GM23248 (cell line): ENCODE measurements around the gene ABCE1. TPM values are rescaled to one million over a fixed set of nuclear protein-coding genes. Genes with fewer than 3 reads are reported as not detected.

Experiments
- DNase-seq: peaks from one replicate; pipeline ENCODE4 v3.0.0-alpha.2; 2015
- H2AFZ ChIP-seq: fragments of 200-600 bp; sonication (generic); 2 replicates; pipeline ENCODE4 v1.6.1; 2016; ENCODE audit warnings: antibody characterized with exemption
- H3F3A ChIP-seq: fragments of 200-600 bp; sonication (generic); 2 replicates; pipeline ENCODE4 v1.6.1; 2016; ENCODE audit warnings: mild to moderate bottlenecking, antibody characterized with exemption, mixed run types; ENCODE audit not compliant: insufficient read depth
- H3K27ac ChIP-seq: fragments of 200-600 bp; sonication (generic); 2 replicates; pipeline ENCODE4 v1.5.1; 2016; ENCODE audit warnings: mild to moderate bottlenecking
- H3K27me3 ChIP-seq: fragments of 200-600 bp; sonication (generic); replicated peaks from 2 replicates; pipeline ENCODE4 v1.6.1; 2016; ENCODE audit warnings: mild to moderate bottlenecking; ENCODE audit not compliant: insufficient read depth
- H3K36me3 ChIP-seq: fragments of 200-600 bp; sonication (generic); 2 replicates; pipeline ENCODE4 v1.6.1; 2016; ENCODE audit warnings: low read depth, mild to moderate bottlenecking
- H3K4me1 ChIP-seq: fragments of 200-600 bp; sonication (generic); 2 replicates; pipeline ENCODE4 v1.6.1; 2016; ENCODE audit warnings: mild to moderate bottlenecking; ENCODE audit not compliant: insufficient read depth
- H3K4me2 ChIP-seq: fragments of 200-600 bp; sonication (generic); one replicate; pipeline ENCODE4 v1.6.1; 2016; ENCODE audit warnings: mild to moderate bottlenecking; ENCODE audit not compliant: unreplicated experiment
- H3K4me3 ChIP-seq: fragments of 200-600 bp; sonication (generic); 2 replicates; pipeline ENCODE4 v1.5.1; 2016; ENCODE audit warnings: mild to moderate bottlenecking
- H3K79me2 ChIP-seq: fragments of 200-600 bp; sonication (generic); 2 replicates; pipeline ENCODE4 v1.6.1; 2016; ENCODE audit warnings: mild to moderate bottlenecking; ENCODE audit not compliant: insufficient read depth
- H3K9ac ChIP-seq: fragments of 200-600 bp; sonication (generic); 2 replicates; pipeline ENCODE4 v1.6.1; 2016; ENCODE audit warnings: mild to moderate bottlenecking
- H3K9me2 ChIP-seq: fragments of 200-600 bp; sonication (generic); 2 replicates; pipeline ENCODE4 v1.6.1; 2016; ENCODE audit warnings: mixed run types, mild to moderate bottlenecking, moderate library complexity; ENCODE audit not compliant: insufficient read depth
- H3K9me3 ChIP-seq: fragments of 200-600 bp; sonication (generic); one replicate; pipeline ENCODE4 v1.6.1; 2017; ENCODE audit warnings: low read depth
- H4K20me1 ChIP-seq: fragments of 200-600 bp; sonication (generic); 2 replicates; pipeline ENCODE4 v1.6.0; 2016; ENCODE audit not compliant: insufficient read depth
- EZH2 ChIP-seq: fragments of 200-600 bp; sonication (generic); IDR thresholded peaks from 2 replicates; pipeline ENCODE4 v1.6.1; 2018; ENCODE audit warnings: antibody characterized with exemption, mild to moderate bottlenecking; ENCODE audit not compliant: insufficient read depth, poor library complexity, severe bottlenecking
- EZH2phosphoT487 ChIP-seq: fragments of 200-600 bp; sonication (generic); IDR thresholded peaks from 2 replicates; pipeline ENCODE4 v1.6.1; 2018; ENCODE audit warnings: antibody characterized with exemption, moderate library complexity, mild to moderate bottlenecking, low read depth; ENCODE audit not compliant: insufficient read depth
- WGBS, 2 experiments: methylation state at CpG; one replicate each; pipeline ENCODE4 v1.1.6; 2015 to 2017; ENCODE audit warnings: low lambda C conversion rate in 2 of 2, low coverage in 1 of 2; ENCODE audit errors: missing lambda C conversion rate in 2 of 2; 5-methylcytosine and 5-hydroxymethylcytosine counted together
- in situ Hi-C: fragments of 300-500 bp; cut with MboI; formaldehyde crosslinking; loops from 2 replicates; pipeline ENCODE4 v1.15.0; 2020
- polyA plus RNA-seq: library from polyadenylated mRNA; unstranded; fragments of >200 nt; fragmentation: Nextera tagmentation; extraction: Ambion mirVana; gene quantifications from 2 replicates; pipeline ENCODE4 v1.2.1, GENCODE V29; 2016
- total RNA-seq: library from RNA; depleted of rRNA; stranded (reverse); fragments of >200 nt; shearing (Covaris generic); gene quantifications from 2 replicates; pipeline ENCODE4 v1.2.3, GENCODE V29; 2014

The ABCE1 gene
- total and polyA plus RNA-seq, 2 experiments from 2014 or later: 65.5 to 130 TPM

- no peak for DNase-seq
- H3K4me2 ChIP-seq: no peak overlapping the region
- in situ Hi-C loops: no loop called here
Measured at GRCh38 chr4:145148980-145149379, 50.9 kb downstream of the ABCE1 start.

GRCh38 chr4:145153181-145153903, 55.2 kb downstream of the ABCE1 start:
- no peaks in the 10 kb centered on the region for H4K20me1 ChIP-seq
- no peak for DNase-seq
- in situ Hi-C loops: no loop called here
- peaks cover 44% of the 10 kb centered on the region for H3K36me3 ChIP-seq
- no peak overlapping the region for H2AFZ ChIP-seq
- no peak overlapping the region for H3K9ac ChIP-seq
- peaks cover 15% of the 10 kb centered on the region for H3K79me2 ChIP-seq
- H3K4me3 ChIP-seq: no peak overlapping the region
- WGBS, 2 experiments: 97 to 100% methylated on average over 2 of the region's 2 CpGs
- no peak overlapping the region for H3K4me2 ChIP-seq
- TF ChIP-seq EZH2phosphoT487: no peak
- no peak for TF ChIP-seq EZH2
- no peak overlapping the region for H3K27ac ChIP-seq
- no peaks in the 10 kb centered on the region for H3K27me3 ChIP-seq
- no peaks in the 10 kb centered on the region for H3K4me1 ChIP-seq
- H3F3A ChIP-seq: no peaks in the 10 kb centered on the region
- H3K9me2 ChIP-seq: no peaks in the 10 kb centered on the region
- no peaks in the 10 kb centered on the region for H3K9me3 ChIP-seq

More at GRCh38 chr4:145148980-145149379, 50.9 kb downstream of the ABCE1 start:
- TF ChIP-seq EZH2: no peak
- no peak for TF ChIP-seq EZH2phosphoT487
- Histone ChIP-seq H3K27ac (no peak overlapping the region), H3F3A (no peaks in the 10 kb centered on the region; the same call in 1 of the 2 replicates), H3K27me3 (no peaks in the 10 kb centered on the region), H3K4me3 (no peak overlapping the region), H3K4me1 (no peaks in the 10 kb centered on the region), H3K9me3 (no peaks in the 10 kb centered on the region), H3K36me3 (peaks cover 61% of the 10 kb centered on the region), H3K9me2 (no peaks in the 10 kb centered on the region), H2AFZ (no peak overlapping the region), H3K79me2 (peaks cover 7% of the 10 kb centered on the region; the same call in 1 of the 2 replicates), H3K9ac (no peak overlapping the region), H4K20me1 (no peaks in the 10 kb centered on the region)
- WGBS, 2 experiments: 98% methylated on average over 3 of the region's 3 CpGs

- TF ChIP-seq EZH2: no peak
- TF ChIP-seq EZH2phosphoT487: no peak
- no peak overlapping the region for H2AFZ ChIP-seq
Measured at GRCh38 chr4:145153904-145154298, 55.8 kb downstream of the ABCE1 start.

GRCh38 chr4:145154573-145154972, 56.5 kb downstream of the ABCE1 start:
- Histone ChIP-seq H3K27ac (no peak overlapping the region), H3K4me2 (no peak overlapping the region), H3F3A (no peaks in the 10 kb centered on the region), H3K4me1 (no peaks in the 10 kb centered on the region), H3K9me2 (no peaks in the 10 kb centered on the region), H3K9me3 (no peaks in the 10 kb centered on the region), H4K20me1 (no peaks in the 10 kb centered on the region), H3K79me2 (peaks cover 19% of the 10 kb centered on the region), H3K9ac (no peak overlapping the region), H3K36me3 (peaks cover 43% of the 10 kb centered on the region), H3K27me3 (no peaks in the 10 kb centered on the region), H2AFZ (no peak overlapping the region), H3K4me3 (no peak overlapping the region)
- peak; percentile 51 for DNase-seq
- in situ Hi-C loops: no loop called here
- WGBS, 2 experiments: 84 to 100% methylated on average over 1 of the region's 1 CpG
- no peak for TF ChIP-seq EZH2phosphoT487
- TF ChIP-seq EZH2: no peak

More at GRCh38 chr4:145153904-145154298, 55.8 kb downstream of the ABCE1 start:
- H3K9me2 ChIP-seq: no peaks in the 10 kb centered on the region
- H3K4me3 ChIP-seq: no peak overlapping the region
- in situ Hi-C loops: no loop called here
- no peak overlapping the region for H3K9ac ChIP-seq
- no peak for DNase-seq
- no peaks in the 10 kb centered on the region for H3K9me3 ChIP-seq
- no peak overlapping the region for H3K4me2 ChIP-seq
- H3K27me3 ChIP-seq: no peaks in the 10 kb centered on the region
- peaks cover 42% of the 10 kb centered on the region for H3K36me3 ChIP-seq
- H3F3A ChIP-seq: no peaks in the 10 kb centered on the region
- WGBS, 2 experiments: 46 to 62% methylated on average over 1 of the region's 1 CpG
- no peak overlapping the region for H3K27ac ChIP-seq
- no peaks in the 10 kb centered on the region for H3K4me1 ChIP-seq
- peaks cover 16% of the 10 kb centered on the region for H3K79me2 ChIP-seq
- H4K20me1 ChIP-seq: no peaks in the 10 kb centered on the region
